ENCODE data around the gene SEMA3B. TPM values are rescaled to one million over a fixed set of nuclear protein-coding genes. Genes with fewer than 3 reads are reported as not detected.

SEMA3B gene
- total and polyA plus RNA-seq, 9 of the 15 experiments (the other 6 are each of a cell fraction or from before 2014, with no cell fraction given), result 0.03 to 1.8 (median 0.55) TPM; not detected in 1

- TF ChIP-seq ZNF311 (CRISPR knock-in tag; IDR thresholded peaks at IDR 0.05) (no peak), SMARCB1 (IDR thresholded peaks at IDR 0.05; ENCODE audit: insufficient read length, low read depth) (no peak), SREBF2 (CRISPR knock-in tag; IDR thresholded peaks at IDR 0.05) (no peak), ATF1 (CRISPR knock-in tag; IDR thresholded peaks at IDR 0.05) (peak; percentile 36; the same call in 1 of the 2 replicates), ATF1 (tag; IDR thresholded peaks at IDR 0.05) (peak; percentile 88), ZFPM2 (CRISPR knock-in tag; IDR thresholded peaks at IDR 0.05) (no peak), PRMT5 (CRISPR knock-in tag; IDR thresholded peaks at IDR 0.05) (no peak), ZBTB1 (CRISPR knock-in tag; IDR thresholded peaks at IDR 0.05; ENCODE audit: borderline replicate concordance, low read depth) (no peak), E2F4 (CRISPR knock-in tag; IDR thresholded peaks at IDR 0.05; ENCODE audit: low read depth) (0 out of 2 replicates have a peak, but pooled peaks have one; percentile 41), NCOA2 (IDR thresholded peaks at IDR 0.05; ENCODE audit: partially characterized antibody in 2 of 2) (no peak), STAT5A (IDR thresholded peaks at IDR 0.05; ENCODE audit: borderline replicate concordance, low read length) (no peak), GABPB2 (CRISPR knock-in tag; conservative IDR thresholded peaks at IDR 0.05) (no peak), ZNF75A (CRISPR knock-in tag; IDR thresholded peaks at IDR 0.05) (no peak), ZBTB11 (CRISPR knock-in tag; IDR thresholded peaks at IDR 0.05) (no peak; a peak in 1 of 6 replicates), TEAD1 (CRISPR knock-in tag; IDR thresholded peaks at IDR 0.05) (no peak; a peak in 1 of 4 replicates), ZNF408 (CRISPR knock-in tag; IDR thresholded peaks at IDR 0.05; ENCODE audit: low read depth) (no peak), HDAC2 (IDR thresholded peaks at IDR 0.05) (peak; percentile 79), DACH1 (IDR thresholded peaks at IDR 0.05; ENCODE audit: partially characterized antibody) (peak; percentile 35), NR4A1 (CRISPR knock-in tag; IDR thresholded peaks at IDR 0.05) (no peak), NR4A1 (tag; IDR thresholded peaks at IDR 0.05) (0 out of 2 replicates have a peak, but pooled peaks have one; percentile 29), ZBTB17 (CRISPR knock-in tag; IDR thresholded peaks at IDR 0.05) (no peak), ZNF764 (CRISPR knock-in tag; IDR thresholded peaks at IDR 0.05; ENCODE audit: low read depth) (no peak), CCNT2 (IDR thresholded peaks at IDR 0.05; ENCODE audit: borderline replicate concordance, extremely low read depth, insufficient read length, low read depth, low read length) (peak; percentile 34), CREM (IDR thresholded peaks at IDR 0.05; ENCODE audit: low read depth) (peak; percentile 91), THRAP3 (IDR thresholded peaks at IDR 0.05; ENCODE audit: borderline replicate concordance) (no peak), LARP7 (IDR thresholded peaks at IDR 0.05) (peak; percentile 24; the same call in 1 of the 2 replicates)
These were observed 30.1 kb downstream of the SEMA3B start, which contains the start of the genes HYAL3 and NAA80 (continued) for GRCh38 chr3:50298836-50299637.
